Panc1 (cell line): ENCODE data around the gene TNFRSF21.

ENCODE experiments used
- CTCF ChIP-seq: fragments of 450-650 bp; IDR thresholded peaks from 2 replicates; pipeline ENCODE4 v1.5.1; 2017; ENCODE audit warnings: mild to moderate bottlenecking
- POLR2AphosphoS5 ChIP-seq: IDR thresholded peaks from 2 replicates; pipeline ENCODE4 v1.6.1; 2012; ENCODE audit warnings: mild to moderate bottlenecking, low read depth, low read length, moderate library complexity

GRCh38 chr6:47303342-47303741, 6.4 kb downstream of the TNFRSF21 start:
- no peak for TF ChIP-seq CTCF
- no peak for TF ChIP-seq POLR2AphosphoS5
